Measurements from ENCODE around the gene NEUROG1. TPM values are rescaled to one million over a fixed set of nuclear protein-coding genes. Genes with fewer than 3 reads are reported as not detected.
"Not testable (repeated sequence)": the region's sequence is repeated elsewhere in the genome, so short reads cannot be mapped to it uniquely, and the experiment has no call there.

The NEUROG1 gene
- total RNA-seq, 4 donors from 2014 or later = not detected

- peaks cover 0 to 13% (median 0%) of the 10 kb centered on the region in 4 donors for H3K9me3 ChIP-seq
- H3K4me1 ChIP-seq = peaks cover 0 to 28% (median 0%) of the 10 kb centered on the region in 4 donors
- H3K36me3 ChIP-seq = no peaks in the 10 kb centered on the region
- no peak for TF ChIP-seq CTCF (IDR thresholded peaks at IDR 0.05)
- TF ChIP-seq POLR2A (IDR thresholded peaks at IDR 0.05) = no peak
- TF ChIP-seq EP300 (IDR thresholded peaks at IDR 0.05) = no peak
- no peak overlapping the region for H3K27ac ChIP-seq
- 55 to 58% methylated on average over 7 of the region's 7 CpGs for WGBS, 2 donors
- no peak overlapping the region for H3K4me3 ChIP-seq
- DNase-seq (ENCODE audit: low spot score in 2 of 2) = no peak
- H3K27me3 ChIP-seq = peaks cover 0 to 89% of the 10 kb centered on the region in 2 donors
Measured at GRCh38 chr5:135537271-135537670, 1.5 kb upstream of the NEUROG1 start.

GRCh38 chr5:135535420-135535819 lies 344 bp downstream of the NEUROG1 start:
- DNase-seq (ENCODE audit: low spot score in 2 of 2) = no peak
- Histone ChIP-seq H3K4me3 (no peak overlapping the region), H3K27ac (no peak overlapping the region), H3K36me3 (no peaks in the 10 kb centered on the region), H3K27me3 (peaks cover 0 to 90% of the 10 kb centered on the region in 2 donors), H3K9me3 (peaks cover 0 to 13% (median 0%) of the 10 kb centered on the region in 4 donors), H3K4me1 (peaks cover 0 to 22% (median 0%) of the 10 kb centered on the region in 4 donors)
- WGBS, 2 donors = 0 to 3% methylated on average over 3 to 17 of the region's 44 CpGs
- TF ChIP-seq CTCF (IDR thresholded peaks at IDR 0.05) (no peak), EP300 (IDR thresholded peaks at IDR 0.05) (no peak)

- no peaks in the 10 kb centered on the region for H3K36me3 ChIP-seq
- no peak overlapping the region for H3K27ac ChIP-seq
- peaks cover 0 to 22% (median 0%) of the 10 kb centered on the region in 4 donors for H3K4me1 ChIP-seq
- H3K4me3 ChIP-seq = no peak overlapping the region
- DNase-seq (ENCODE audit: low spot score in 2 of 2) = no peak
- WGBS, 2 donors = 2 to 5% methylated on average over 38 to 43 of the region's 61 CpGs
- no peak for TF ChIP-seq EP300 (IDR thresholded peaks at IDR 0.05)
- TF ChIP-seq CTCF (IDR thresholded peaks at IDR 0.05) = no peak
- no peak for TF ChIP-seq POLR2A (IDR thresholded peaks at IDR 0.05)
- H3K9me3 ChIP-seq = peaks cover 0 to 13% (median 0%) of the 10 kb centered on the region in 4 donors
- peaks cover 0 to 88% of the 10 kb centered on the region in 2 donors for H3K27me3 ChIP-seq
Measured at GRCh38 chr5:135534609-135535419, 950 bp downstream of the NEUROG1 start.

- Histone ChIP-seq H3K27ac (no peak overlapping the region), H3K4me3 (no peak overlapping the region), H3K36me3 (no peaks in the 10 kb centered on the region), H3K9me3 (peaks cover 0 to 13% (median 0%) of the 10 kb centered on the region in 4 donors), H3K4me1 (peaks cover 0 to 22% (median 0%) of the 10 kb centered on the region in 4 donors), H3K27me3 (peaks cover 0 to 92% of the 10 kb centered on the region in 2 donors)
- 49 to 58% methylated on average over 3 of the region's 3 CpGs for WGBS, 2 donors
- no peak for TF ChIP-seq EP300 (IDR thresholded peaks at IDR 0.05)
- no peak for TF ChIP-seq CTCF (IDR thresholded peaks at IDR 0.05)
- no peak for TF ChIP-seq POLR2A (IDR thresholded peaks at IDR 0.05)
- no peak for DNase-seq (ENCODE audit: low spot score in 2 of 2)
Measured at GRCh38 chr5:135533794-135534193, 2.0 kb downstream of the NEUROG1 start.

- peaks cover 0 to 22% (median 0%) of the 10 kb centered on the region in 4 donors for H3K4me1 ChIP-seq
- no peaks in the 10 kb centered on the region for H3K36me3 ChIP-seq
- H3K27ac ChIP-seq = no peak overlapping the region
- no peak for TF ChIP-seq CTCF (IDR thresholded peaks at IDR 0.05)
- TF ChIP-seq EP300 (IDR thresholded peaks at IDR 0.05) = no peak
- TF ChIP-seq POLR2A (IDR thresholded peaks at IDR 0.05) = no peak
- WGBS, 2 donors = 26 to 28% methylated on average over 3 of the region's 3 CpGs
- peaks cover 0 to 13% (median 0%) of the 10 kb centered on the region in 4 donors for H3K9me3 ChIP-seq
- peaks cover 0 to 88% of the 10 kb centered on the region in 2 donors for H3K27me3 ChIP-seq
- no peak overlapping the region for H3K4me3 ChIP-seq
- no peak for DNase-seq (ENCODE audit: low spot score in 2 of 2)
Measured at GRCh38 chr5:135533334-135533733, 2.4 kb downstream of the NEUROG1 start.

GRCh38 chr5:135529576-135529975 lies 6.2 kb downstream of the NEUROG1 start:
- DNase-seq (ENCODE audit: low spot score in 2 of 2); H3K9me3 ChIP-seq; H3K4me1 ChIP-seq; H3K36me3 ChIP-seq; H3K4me3 ChIP-seq; H3K27ac ChIP-seq: not testable (repeated sequence)
- WGBS, 2 donors = 75 to 78% methylated on average over 5 of the region's 5 CpGs
- H3K27me3 ChIP-seq = peaks cover 0 to 50% of the 10 kb centered on the region in 2 donors

Measured in tibial nerve (tissue), 4 donors.